ENCODE data around the gene AGO4. TPM values are rescaled to one million over a fixed set of nuclear protein-coding genes. Genes with fewer than 3 reads are reported as not detected.

Gene AGO4
- total RNA-seq, 1 experiment from 2014 or later = 12.8 TPM

DNA sequence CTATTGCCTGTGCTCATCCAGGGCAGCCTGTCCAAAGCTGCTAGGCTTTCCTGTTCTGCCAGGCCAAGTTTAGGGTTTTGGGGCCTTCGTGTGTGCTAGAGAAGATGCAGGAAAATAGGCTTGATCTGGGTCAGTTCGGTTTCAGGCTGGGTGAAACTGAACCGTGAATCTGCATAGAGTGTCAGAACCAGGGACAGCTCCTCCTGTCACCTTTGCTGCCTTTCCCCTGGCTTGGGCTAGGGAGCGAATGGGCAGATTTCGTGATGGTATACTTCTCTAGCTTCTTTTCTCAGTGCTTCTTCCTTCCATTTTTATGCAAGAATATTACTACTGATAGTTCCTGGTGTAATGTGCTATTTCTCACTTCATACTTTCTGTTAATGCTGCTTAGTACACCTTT, 69.2 kb downstream of the AGO4 start:
- H2BK12ac ChIP-seq (ENCODE audit: insufficient read length, low read depth, low read length) = no peak overlapping the region
- no peak overlapping the region for H3K4ac ChIP-seq (ENCODE audit: low read depth, low read length)
- no peaks in the 10 kb centered on the region for H3K36me3 Mint-ChIP-seq (ENCODE audit: insufficient read depth in 1 of 3, low read depth in 3 of 3)
- no peak overlapping the region for H4K91ac ChIP-seq (ENCODE audit: insufficient read length, low read depth, low read length)
- H3K27ac ChIP-seq (ENCODE audit: insufficient read length, low read depth, low read length) = no peak overlapping the region
- TF ChIP-seq, protein P1, sequence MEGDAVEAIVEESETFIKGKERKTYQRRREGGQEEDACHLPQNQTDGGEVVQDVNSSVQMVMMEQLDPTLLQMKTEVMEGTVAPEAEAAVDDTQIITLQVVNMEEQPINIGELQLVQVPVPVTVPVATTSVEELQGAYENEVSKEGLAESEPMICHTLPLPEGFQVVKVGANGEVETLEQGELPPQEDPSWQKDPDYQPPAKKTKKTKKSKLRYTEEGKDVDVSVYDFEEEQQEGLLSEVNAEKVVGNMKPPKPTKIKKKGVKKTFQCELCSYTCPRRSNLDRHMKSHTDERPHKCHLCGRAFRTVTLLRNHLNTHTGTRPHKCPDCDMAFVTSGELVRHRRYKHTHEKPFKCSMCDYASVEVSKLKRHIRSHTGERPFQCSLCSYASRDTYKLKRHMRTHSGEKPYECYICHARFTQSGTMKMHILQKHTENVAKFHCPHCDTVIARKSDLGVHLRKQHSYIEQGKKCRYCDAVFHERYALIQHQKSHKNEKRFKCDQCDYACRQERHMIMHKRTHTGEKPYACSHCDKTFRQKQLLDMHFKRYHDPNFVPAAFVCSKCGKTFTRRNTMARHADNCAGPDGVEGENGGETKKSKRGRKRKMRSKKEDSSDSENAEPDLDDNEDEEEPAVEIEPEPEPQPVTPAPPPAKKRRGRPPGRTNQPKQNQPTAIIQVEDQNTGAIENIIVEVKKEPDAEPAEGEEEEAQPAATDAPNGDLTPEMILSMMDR (conservative IDR thresholded peaks at IDR 0.05) = no peak
- H3K23ac ChIP-seq (ENCODE audit: insufficient read length, low read depth, low read length) = no peak overlapping the region
- no peak overlapping the region for H2BK5ac ChIP-seq (ENCODE audit: insufficient read length, low read length)
- no peak overlapping the region for H3K14ac ChIP-seq (ENCODE audit: insufficient read depth, low read length)
- WGBS (ENCODE audit: extremely low coverage, insufficient read length, low lambda C conversion rate) = no CpG with 5 or more reads among the region's 5 CpGs
- H3K23me2 ChIP-seq (ENCODE audit: insufficient read length, low read depth, low read length, poor library complexity, severe bottlenecking) = no peaks in the 10 kb centered on the region
- peaks cover 1% of the 10 kb centered on the region; the same call in 1 of the 2 replicates for H3K27me3 Mint-ChIP-seq (ENCODE audit: low read depth)
- H2BK15ac ChIP-seq (ENCODE audit: low read depth, low read length) = no peak overlapping the region
- no peak overlapping the region for H3K9ac ChIP-seq (ENCODE audit: extremely low read depth, insufficient read length, low read length)
- no peak overlapping the region for H3K18ac ChIP-seq (ENCODE audit: insufficient read length, low read depth, low read length)
- H3K79me2 ChIP-seq (ENCODE audit: insufficient read depth, low read length) = no peaks in the 10 kb centered on the region
- H3K4me3 Mint-ChIP-seq = no peak overlapping the region
- no peak overlapping the region for H3T11ph ChIP-seq (ENCODE audit: low read length)
- no peak overlapping the region for H2AFZ ChIP-seq (ENCODE audit: low read length)
- no peaks in the 10 kb centered on the region for H3K4me1 ChIP-seq (ENCODE audit: insufficient read depth, low read length)
- H3K56ac ChIP-seq (ENCODE audit: insufficient read length, low read depth, low read length) = no peak overlapping the region
- no peak for DNase-seq
- no peak overlapping the region for H3K4me2 ChIP-seq (ENCODE audit: insufficient read depth, insufficient read length, low read length)
- no peak overlapping the region for H4K8ac ChIP-seq (replicated peaks; ENCODE audit: insufficient read length, low read depth, low read length)
- H3K9me3 Mint-ChIP-seq = no peaks in the 10 kb centered on the region
- H3K9me3 ChIP-seq (ENCODE audit: control insufficient read depth, low read depth, low read length) = no peaks in the 10 kb centered on the region
- no peak overlapping the region for H2BK20ac ChIP-seq (ENCODE audit: low read depth, low read length, poor library complexity, severe bottlenecking)
- no peak overlapping the region for H2BK120ac ChIP-seq (ENCODE audit: low read depth, low read length, poor library complexity, severe bottlenecking)
- no peaks in the 10 kb centered on the region for H3K27me3 ChIP-seq (ENCODE audit: insufficient read depth, low read length)
- H3K4me1 Mint-ChIP-seq = peaks cover 0 to under 1% of the 10 kb centered on the region in 2 experiments; a peak in 2 of 4 replicates
- H3K79me1 ChIP-seq (ENCODE audit: insufficient read depth, low read depth, low read length, poor library complexity, severe bottlenecking) = no peaks in the 10 kb centered on the region
- H4K5ac ChIP-seq (ENCODE audit: insufficient read length, low read depth, low read length) = no peak overlapping the region
- H2AK5ac ChIP-seq (ENCODE audit: insufficient read length, low read length) = no peak overlapping the region
- H4K20me1 ChIP-seq (ENCODE audit: control insufficient read depth, insufficient read depth, insufficient read length) = no peaks in the 10 kb centered on the region
- H3K27ac Mint-ChIP-seq = no peak overlapping the region

Data from H9 (cell line).